ENCODE measurements around the gene ZNF764.

GRCh38 chr16:30548416-30549253 lies 9.5 kb downstream of the ZNF764 start:
- TF ChIP-seq CTCF (IDR thresholded peaks at IDR 0.05) (no peak), POLR2A (IDR thresholded peaks at IDR 0.05) (no peak)

All from uterus (tissue), 2 donors.